ENCODE data around the gene HK1. TPM values are rescaled to one million over a fixed set of nuclear protein-coding genes. Genes with fewer than 3 reads are reported as not detected.

Gene HK1
- total RNA-seq, 1 donor from 2014 or later, result 182 TPM

GRCh38 chr10:69377191-69377590 lies 98.9 kb downstream of the HK1 start:
- no peak for DNase-seq (ENCODE audit: low read depth)
- H3K27me3 ChIP-seq (ENCODE audit: control insufficient read depth, insufficient read depth, low read length), result no peaks in the 10 kb centered on the region
- TF ChIP-seq, protein P1, sequence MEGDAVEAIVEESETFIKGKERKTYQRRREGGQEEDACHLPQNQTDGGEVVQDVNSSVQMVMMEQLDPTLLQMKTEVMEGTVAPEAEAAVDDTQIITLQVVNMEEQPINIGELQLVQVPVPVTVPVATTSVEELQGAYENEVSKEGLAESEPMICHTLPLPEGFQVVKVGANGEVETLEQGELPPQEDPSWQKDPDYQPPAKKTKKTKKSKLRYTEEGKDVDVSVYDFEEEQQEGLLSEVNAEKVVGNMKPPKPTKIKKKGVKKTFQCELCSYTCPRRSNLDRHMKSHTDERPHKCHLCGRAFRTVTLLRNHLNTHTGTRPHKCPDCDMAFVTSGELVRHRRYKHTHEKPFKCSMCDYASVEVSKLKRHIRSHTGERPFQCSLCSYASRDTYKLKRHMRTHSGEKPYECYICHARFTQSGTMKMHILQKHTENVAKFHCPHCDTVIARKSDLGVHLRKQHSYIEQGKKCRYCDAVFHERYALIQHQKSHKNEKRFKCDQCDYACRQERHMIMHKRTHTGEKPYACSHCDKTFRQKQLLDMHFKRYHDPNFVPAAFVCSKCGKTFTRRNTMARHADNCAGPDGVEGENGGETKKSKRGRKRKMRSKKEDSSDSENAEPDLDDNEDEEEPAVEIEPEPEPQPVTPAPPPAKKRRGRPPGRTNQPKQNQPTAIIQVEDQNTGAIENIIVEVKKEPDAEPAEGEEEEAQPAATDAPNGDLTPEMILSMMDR (IDR thresholded peaks at IDR 0.05; ENCODE audit: insufficient read depth, low read length, severe bottlenecking), result no peak
- no peak overlapping the region for H3K4me3 ChIP-seq (ENCODE audit: low read depth, low read length)
- H3K36me3 ChIP-seq (ENCODE audit: control insufficient read depth, insufficient read depth, low read length), result peaks cover 40% of the 10 kb centered on the region
- FAIRE-seq, result no peak

GRCh38 chr10:69377933-69378332 lies 99.6 kb downstream of the HK1 start:
- no peaks in the 10 kb centered on the region for H3K27me3 ChIP-seq (ENCODE audit: control insufficient read depth, insufficient read depth, low read length)
- no peak overlapping the region for H3K4me3 ChIP-seq (ENCODE audit: low read depth, low read length)
- H3K36me3 ChIP-seq (ENCODE audit: control insufficient read depth, insufficient read depth, low read length), result peaks cover 40% of the 10 kb centered on the region
- TF ChIP-seq, protein P1 (IDR thresholded peaks at IDR 0.05; ENCODE audit: insufficient read depth, low read length, severe bottlenecking), result no peak
- FAIRE-seq, result no peak
- no peak for DNase-seq (ENCODE audit: low read depth)

- Histone ChIP-seq H3K36me3 (ENCODE audit: control insufficient read depth, insufficient read depth, low read length) (peaks cover 38% of the 10 kb centered on the region), H3K27me3 (ENCODE audit: control insufficient read depth, insufficient read depth, low read length) (no peaks in the 10 kb centered on the region), H3K4me3 (ENCODE audit: low read depth, low read length) (no peak overlapping the region)
- DNase-seq (ENCODE audit: low read depth) (no peak), FAIRE-seq (no peak)
- TF ChIP-seq, protein P1 (IDR thresholded peaks at IDR 0.05; ENCODE audit: insufficient read depth, low read length, severe bottlenecking), result no peak
Measured at GRCh38 chr10:69379800-69380199, 101.5 kb downstream of the HK1 start.

- TF ChIP-seq, protein P1 (IDR thresholded peaks at IDR 0.05; ENCODE audit: insufficient read depth, low read length, severe bottlenecking), result no peak
- Histone ChIP-seq H3K36me3 (ENCODE audit: control insufficient read depth, insufficient read depth, low read length) (peaks cover 23% of the 10 kb centered on the region), H3K27me3 (ENCODE audit: control insufficient read depth, insufficient read depth, low read length) (no peaks in the 10 kb centered on the region), H3K4me3 (ENCODE audit: low read depth, low read length) (no peak overlapping the region)
- no peak for FAIRE-seq
- DNase-seq (ENCODE audit: low read depth), result peak; percentile 91
Measured at GRCh38 chr10:69382382-69383117, 104.3 kb downstream of the HK1 start.

DNA sequence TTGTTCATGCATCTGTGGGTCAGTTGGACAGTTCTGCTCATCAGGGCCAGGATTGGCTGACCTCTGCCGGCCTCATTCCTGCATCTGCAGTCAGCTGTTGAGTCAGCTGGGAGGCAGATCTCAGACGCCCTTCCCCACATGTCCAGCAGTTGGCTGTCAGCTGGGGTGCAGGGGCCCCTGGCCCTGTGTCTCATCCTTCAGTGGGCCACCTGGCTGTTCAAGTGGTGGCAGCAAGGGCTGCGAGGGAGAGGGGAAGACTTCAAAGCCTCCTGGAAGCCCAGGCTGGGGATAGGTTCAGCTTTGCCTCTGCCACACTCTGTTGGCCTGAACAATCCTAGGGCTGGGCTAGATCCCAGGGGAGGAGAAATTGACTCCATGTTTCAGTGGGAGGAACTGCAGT lies 105.3 kb downstream of the HK1 start:
- FAIRE-seq (no peak), DNase-seq (ENCODE audit: low read depth) (no peak)
- Histone ChIP-seq H3K36me3 (ENCODE audit: control insufficient read depth, insufficient read depth, low read length) (peaks cover 22% of the 10 kb centered on the region), H3K27me3 (ENCODE audit: control insufficient read depth, insufficient read depth, low read length) (no peaks in the 10 kb centered on the region), H3K4me3 (ENCODE audit: low read depth, low read length) (no peak overlapping the region)
- TF ChIP-seq, protein P1 (IDR thresholded peaks at IDR 0.05; ENCODE audit: insufficient read depth, low read length, severe bottlenecking), result no peak

- no peak for FAIRE-seq
- DNase-seq (ENCODE audit: low read depth), result no peak
- no peaks in the 10 kb centered on the region for H3K27me3 ChIP-seq (ENCODE audit: control insufficient read depth, insufficient read depth, low read length)
- peaks cover 25% of the 10 kb centered on the region for H3K36me3 ChIP-seq (ENCODE audit: control insufficient read depth, insufficient read depth, low read length)
- TF ChIP-seq, protein P1 (IDR thresholded peaks at IDR 0.05; ENCODE audit: insufficient read depth, low read length, severe bottlenecking), result no peak
- H3K4me3 ChIP-seq (ENCODE audit: low read depth, low read length), result no peak overlapping the region
Measured at GRCh38 chr10:69384320-69384719, 106.0 kb downstream of the HK1 start.
